Measurements from ENCODE around the gene IL33.

Gene IL33

DNA sequence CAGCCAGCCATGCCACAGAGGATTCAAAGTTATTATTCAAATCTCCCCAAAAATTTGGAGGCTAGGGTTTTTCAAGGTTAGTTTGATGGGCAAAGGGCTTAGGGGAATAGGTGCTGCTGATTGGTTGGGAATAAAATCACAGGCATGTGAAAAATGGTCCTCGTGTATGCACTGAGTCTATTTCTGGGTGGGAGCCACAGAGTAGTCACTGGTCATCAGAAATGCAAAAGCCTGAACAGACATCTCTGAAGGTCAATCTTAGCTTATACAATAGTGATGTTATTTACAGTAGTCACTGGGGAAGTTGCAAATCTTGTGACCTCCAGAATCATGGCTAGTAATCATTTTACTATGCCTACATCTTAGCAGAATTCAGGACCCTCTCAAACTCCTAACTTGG, 1.3 kb downstream of the IL33 start:
- no peaks in the 10 kb centered on the region for H3K27me3 ChIP-seq (ENCODE audit: insufficient read depth, low read length)
- H3K36me3 ChIP-seq (ENCODE audit: insufficient read depth, low read length) = no peaks in the 10 kb centered on the region
- H3K9ac ChIP-seq (ENCODE audit: low read depth, low read length) = no peak overlapping the region
- no peak overlapping the region for H3K4me3 ChIP-seq (ENCODE audit: low read length)
- 81% methylated on average over 1 of the region's 1 CpG for WGBS
- H3K27ac ChIP-seq (ENCODE audit: low read depth, low read length) = no peak overlapping the region
- H3K4me1 ChIP-seq (ENCODE audit: insufficient read depth, low read length) = peaks cover 7% of the 10 kb centered on the region; the same call in 1 of the 2 replicates
- H3K9me3 ChIP-seq (ENCODE audit: insufficient read depth, low read depth, low read length) = no peaks in the 10 kb centered on the region

DNA sequence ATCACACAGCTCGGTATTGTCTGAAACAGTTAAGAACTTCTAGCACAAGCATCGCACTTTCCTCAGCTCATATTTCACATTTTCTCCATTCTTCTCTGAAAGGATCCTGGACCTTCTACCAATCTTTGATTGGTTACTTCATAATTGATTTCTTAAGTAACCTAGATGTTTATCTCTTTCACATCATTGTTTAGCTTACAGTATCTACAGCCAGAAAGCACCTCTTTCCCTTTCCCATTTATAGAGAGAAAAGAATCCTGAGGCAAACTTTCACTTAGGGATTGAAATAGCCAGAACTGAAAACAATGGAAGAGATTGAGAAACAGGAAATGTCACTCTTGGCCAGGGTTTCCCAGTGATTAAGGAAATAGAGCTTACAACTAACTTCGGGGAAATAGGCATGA, 2.5 kb downstream of the IL33 start:
- peaks cover 7% of the 10 kb centered on the region; the same call in 1 of the 2 replicates for H3K4me1 ChIP-seq (ENCODE audit: insufficient read depth, low read length)
- no peak overlapping the region for H3K4me3 ChIP-seq (ENCODE audit: low read length)
- no peaks in the 10 kb centered on the region for H3K27me3 ChIP-seq (ENCODE audit: insufficient read depth, low read length)
- 81% methylated on average over 3 of the region's 3 CpGs for WGBS
- no peak overlapping the region for H3K27ac ChIP-seq (ENCODE audit: low read depth, low read length)
- H3K36me3 ChIP-seq (ENCODE audit: insufficient read depth, low read length) = no peaks in the 10 kb centered on the region
- H3K9ac ChIP-seq (ENCODE audit: low read depth, low read length) = no peak overlapping the region
- H3K9me3 ChIP-seq (ENCODE audit: insufficient read depth, low read depth, low read length) = no peaks in the 10 kb centered on the region

DNA sequence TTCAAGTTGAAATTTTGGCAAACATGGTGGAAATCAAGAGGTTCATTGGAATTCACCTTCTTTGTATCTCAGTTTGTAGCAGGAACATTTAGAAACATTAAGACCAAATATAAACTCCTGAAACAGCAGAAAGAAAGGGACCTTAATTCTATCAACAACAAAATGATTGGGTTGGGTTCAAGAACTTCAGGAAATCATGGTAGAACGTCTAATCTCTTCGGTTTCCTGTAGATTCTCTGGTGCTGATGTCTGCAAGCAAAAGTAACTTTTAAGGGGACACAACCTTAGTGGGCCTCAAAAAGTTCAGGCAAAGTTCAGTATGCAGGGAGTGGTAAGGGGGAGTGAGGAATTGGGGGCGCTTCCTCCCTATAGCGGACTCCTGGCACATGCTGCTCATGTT, 3.4 kb downstream of the IL33 start:
- peaks cover 7% of the 10 kb centered on the region; the same call in 1 of the 2 replicates for H3K4me1 ChIP-seq (ENCODE audit: insufficient read depth, low read length)
- no peak overlapping the region for H3K9ac ChIP-seq (ENCODE audit: low read depth, low read length)
- no peak overlapping the region for H3K27ac ChIP-seq (ENCODE audit: low read depth, low read length)
- H3K9me3 ChIP-seq (ENCODE audit: insufficient read depth, low read depth, low read length) = no peaks in the 10 kb centered on the region
- WGBS = 92% methylated on average over 4 of the region's 4 CpGs
- no peaks in the 10 kb centered on the region for H3K27me3 ChIP-seq (ENCODE audit: insufficient read depth, low read length)
- no peak overlapping the region for H3K4me3 ChIP-seq (ENCODE audit: low read length)
- H3K36me3 ChIP-seq (ENCODE audit: insufficient read depth, low read length) = no peaks in the 10 kb centered on the region

DNA sequence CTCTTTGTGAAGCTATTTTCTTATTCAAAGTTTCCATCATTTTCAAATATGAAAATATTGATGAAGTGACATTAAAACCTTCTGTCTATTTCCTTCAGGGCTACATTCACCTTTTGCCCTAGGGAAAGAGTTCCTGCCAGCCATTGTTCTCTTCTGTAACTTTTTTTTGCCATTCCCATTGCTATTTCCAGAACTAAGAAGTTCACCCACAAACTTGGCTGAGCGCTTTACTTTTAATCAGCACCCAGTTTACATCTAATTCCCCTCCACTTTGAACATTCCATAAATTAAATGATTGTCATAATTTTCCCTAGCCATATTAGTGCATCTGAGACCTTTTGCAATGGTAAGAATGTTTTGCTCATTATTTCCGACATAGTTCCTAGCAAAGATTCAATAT, 4.4 kb downstream of the IL33 start:
- Histone ChIP-seq H3K4me1 (ENCODE audit: insufficient read depth, low read length) (peaks cover 7% of the 10 kb centered on the region; the same call in 1 of the 2 replicates), H3K4me3 (ENCODE audit: low read length) (no peak overlapping the region), H3K36me3 (ENCODE audit: insufficient read depth, low read length) (no peaks in the 10 kb centered on the region), H3K9ac (ENCODE audit: low read depth, low read length) (no peak overlapping the region), H3K9me3 (ENCODE audit: insufficient read depth, low read depth, low read length) (no peaks in the 10 kb centered on the region), H3K27me3 (ENCODE audit: insufficient read depth, low read length) (no peaks in the 10 kb centered on the region), H3K27ac (ENCODE audit: low read depth, low read length) (no peak overlapping the region)
- WGBS = 98% methylated on average over 2 of the region's 2 CpGs

DNA sequence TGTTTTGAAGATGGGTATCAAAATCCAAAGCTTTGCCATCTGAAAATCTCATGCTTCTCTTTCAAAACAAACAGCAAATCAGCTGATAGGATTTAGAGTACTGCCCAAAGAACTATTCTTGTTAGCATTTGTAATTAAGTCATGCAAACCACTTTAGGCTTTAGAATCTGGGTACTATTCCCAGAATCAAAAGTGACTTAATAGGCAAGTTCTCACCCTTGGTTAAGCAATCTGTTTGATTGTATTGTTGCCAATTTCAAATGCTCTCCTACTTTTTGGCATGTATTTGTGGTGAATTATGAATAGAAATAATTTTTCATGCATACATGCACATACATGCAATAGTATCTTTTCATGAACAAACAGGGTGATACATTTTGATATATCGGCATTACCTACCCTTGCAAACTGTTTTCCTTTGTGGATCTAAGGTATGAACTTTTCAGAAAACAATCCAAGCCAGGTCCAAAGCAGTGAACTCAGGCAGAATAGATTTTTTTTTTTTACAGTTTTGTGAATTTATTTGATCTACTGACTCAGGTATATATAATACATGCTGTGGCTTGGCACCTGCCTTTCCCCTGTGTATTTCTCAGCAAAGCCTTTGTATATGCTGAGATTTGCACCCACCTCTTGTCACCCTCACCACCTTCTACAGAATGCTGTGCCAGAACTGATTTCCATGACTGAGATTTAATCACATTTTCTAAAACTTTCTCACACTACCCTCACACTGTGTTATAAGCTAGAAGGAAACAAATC, 9.0 kb downstream of the IL33 start:
- H3K27ac ChIP-seq (ENCODE audit: low read depth, low read length) = no peak overlapping the region
- peaks cover 13% of the 10 kb centered on the region for H3K4me1 ChIP-seq (ENCODE audit: insufficient read depth, low read length)
- no peak overlapping the region for H3K4me3 ChIP-seq (ENCODE audit: low read length)
- WGBS = 92% methylated on average over 1 of the region's 1 CpG
- H3K36me3 ChIP-seq (ENCODE audit: insufficient read depth, low read length) = no peaks in the 10 kb centered on the region
- no peak overlapping the region for H3K9ac ChIP-seq (ENCODE audit: low read depth, low read length)
- H3K27me3 ChIP-seq (ENCODE audit: insufficient read depth, low read length) = no peaks in the 10 kb centered on the region
- H3K9me3 ChIP-seq (ENCODE audit: insufficient read depth, low read depth, low read length) = no peaks in the 10 kb centered on the region

DNA sequence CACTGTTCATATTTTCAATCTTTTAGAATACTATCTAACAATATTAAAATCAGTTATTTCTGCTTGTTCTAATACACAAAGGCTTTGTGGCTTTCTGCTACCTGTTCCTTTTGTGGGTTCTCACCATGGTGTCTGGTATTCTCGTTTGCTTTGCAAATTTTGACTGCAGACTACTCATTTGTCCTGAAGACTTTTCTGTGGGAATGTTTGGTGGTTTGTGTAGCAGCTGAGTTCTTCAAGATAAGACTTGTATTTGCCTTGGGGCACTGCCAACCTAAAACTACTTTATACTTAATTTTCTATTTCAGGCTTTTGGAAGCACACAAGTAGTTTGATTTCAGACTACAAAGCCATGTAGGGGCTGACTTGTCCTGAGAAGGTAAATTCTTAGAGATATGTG, 11.1 kb downstream of the IL33 start:
- no peaks in the 10 kb centered on the region for H3K27me3 ChIP-seq (ENCODE audit: insufficient read depth, low read length)
- no peak overlapping the region for H3K9ac ChIP-seq (ENCODE audit: low read depth, low read length)
- H3K9me3 ChIP-seq (ENCODE audit: insufficient read depth, low read depth, low read length) = no peaks in the 10 kb centered on the region
- no peak overlapping the region for H3K4me3 ChIP-seq (ENCODE audit: low read length)
- H3K36me3 ChIP-seq (ENCODE audit: insufficient read depth, low read length) = no peaks in the 10 kb centered on the region
- H3K4me1 ChIP-seq (ENCODE audit: insufficient read depth, low read length) = peaks cover 13% of the 10 kb centered on the region
- H3K27ac ChIP-seq (ENCODE audit: low read depth, low read length) = no peak overlapping the region
- 25% methylated on average over 1 of the region's 1 CpG for WGBS

DNA sequence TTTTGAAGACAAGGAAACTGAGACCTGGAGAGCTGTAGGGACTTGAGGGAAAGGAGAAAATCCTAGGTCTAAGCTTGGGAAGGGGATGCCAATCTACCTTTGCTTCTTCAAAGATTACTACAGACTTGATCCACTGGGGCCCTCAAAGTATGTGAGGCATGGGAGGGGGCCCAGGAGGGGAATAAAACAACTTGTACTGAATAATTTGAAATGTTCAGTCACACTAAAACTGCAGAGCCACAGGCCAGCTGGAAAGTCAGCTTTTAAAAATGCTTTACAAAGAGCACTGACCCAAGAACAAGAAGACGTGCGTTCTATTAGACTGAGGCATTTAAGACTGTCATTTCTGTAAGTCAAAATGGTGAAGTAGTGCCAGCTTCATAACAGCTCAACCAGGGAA, 13.6 kb downstream of the IL33 start:
- no peaks in the 10 kb centered on the region for H3K27me3 ChIP-seq (ENCODE audit: insufficient read depth, low read length)
- WGBS = 100% methylated on average over 2 of the region's 2 CpGs
- no peaks in the 10 kb centered on the region for H3K9me3 ChIP-seq (ENCODE audit: insufficient read depth, low read depth, low read length)
- H3K4me1 ChIP-seq (ENCODE audit: insufficient read depth, low read length) = peaks cover 13% of the 10 kb centered on the region
- no peak overlapping the region for H3K27ac ChIP-seq (ENCODE audit: low read depth, low read length)
- H3K36me3 ChIP-seq (ENCODE audit: insufficient read depth, low read length) = no peaks in the 10 kb centered on the region
- no peak overlapping the region for H3K4me3 ChIP-seq (ENCODE audit: low read length)
- H3K9ac ChIP-seq (ENCODE audit: low read depth, low read length) = no peak overlapping the region

DNA sequence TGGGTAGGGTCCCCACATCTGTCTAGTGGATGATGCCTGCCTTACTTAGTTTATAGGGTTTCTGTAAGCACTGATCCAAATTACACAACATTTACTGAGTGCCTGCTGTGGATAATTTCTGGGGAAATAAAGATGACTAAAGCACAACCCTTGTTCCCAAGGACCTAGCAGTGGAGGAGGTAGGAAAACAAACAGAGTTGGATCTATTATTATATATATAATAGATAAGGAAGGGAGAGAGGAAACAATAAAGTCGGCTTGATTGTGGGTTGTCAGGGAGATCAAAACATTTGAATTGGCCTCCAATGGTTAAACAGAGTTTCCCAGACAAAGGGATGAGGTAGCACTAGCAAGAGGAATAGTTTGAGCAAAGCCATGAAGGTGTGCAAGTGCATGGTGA, 14.0 kb downstream of the IL33 start:
- Histone ChIP-seq H3K36me3 (ENCODE audit: insufficient read depth, low read length) (no peaks in the 10 kb centered on the region), H3K4me1 (ENCODE audit: insufficient read depth, low read length) (peaks cover 13% of the 10 kb centered on the region), H3K4me3 (ENCODE audit: low read length) (no peak overlapping the region), H3K9ac (ENCODE audit: low read depth, low read length) (no peak overlapping the region), H3K9me3 (ENCODE audit: insufficient read depth, low read depth, low read length) (no peaks in the 10 kb centered on the region), H3K27me3 (ENCODE audit: insufficient read depth, low read length) (no peaks in the 10 kb centered on the region), H3K27ac (ENCODE audit: low read depth, low read length) (no peak overlapping the region)
- WGBS = 85% methylated on average over 1 of the region's 1 CpG

DNA sequence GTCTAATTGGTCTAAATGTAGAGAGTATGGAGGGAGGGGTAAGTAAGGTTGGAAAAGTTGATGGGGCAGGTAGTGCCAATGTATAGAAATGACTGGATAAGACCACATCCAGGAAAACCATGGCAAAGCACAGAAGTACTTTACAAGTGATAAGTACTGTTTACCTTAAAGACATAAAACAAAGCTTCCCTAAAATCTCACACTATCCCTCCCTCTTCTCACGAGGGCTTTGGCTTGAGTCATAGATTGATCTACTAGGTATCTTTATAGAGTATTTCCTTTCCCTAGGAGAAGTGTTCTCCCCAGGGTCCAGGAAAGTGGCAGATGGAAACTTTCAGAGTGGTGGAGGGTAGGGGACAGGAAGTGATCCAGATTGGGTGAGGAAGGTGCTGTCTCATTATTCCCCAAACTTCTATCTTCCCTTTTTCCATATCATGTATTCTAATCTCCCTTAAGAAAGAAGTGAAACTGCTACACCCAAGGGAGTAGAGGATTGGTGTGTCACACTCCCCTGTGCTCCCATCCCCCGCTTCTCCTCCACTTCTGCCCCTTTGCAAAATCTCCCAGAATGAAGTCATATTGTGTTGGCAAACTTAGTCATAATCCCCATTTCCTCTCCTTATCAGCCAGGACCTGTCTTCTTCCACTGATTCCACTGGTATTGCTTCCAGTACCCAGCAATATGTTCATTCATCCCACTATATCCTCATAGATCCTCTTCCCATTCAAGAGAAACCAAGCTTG, 14.6 kb downstream of the IL33 start:
- H3K4me3 ChIP-seq (ENCODE audit: low read length) = no peak overlapping the region
- no peak overlapping the region for H3K9ac ChIP-seq (ENCODE audit: low read depth, low read length)
- peaks cover 13% of the 10 kb centered on the region for H3K4me1 ChIP-seq (ENCODE audit: insufficient read depth, low read length)
- 100% methylated on average over 1 of the region's 2 CpGs for WGBS
- H3K9me3 ChIP-seq (ENCODE audit: insufficient read depth, low read depth, low read length) = no peaks in the 10 kb centered on the region
- no peak overlapping the region for H3K27ac ChIP-seq (ENCODE audit: low read depth, low read length)
- H3K36me3 ChIP-seq (ENCODE audit: insufficient read depth, low read length) = no peaks in the 10 kb centered on the region
- H3K27me3 ChIP-seq (ENCODE audit: insufficient read depth, low read length) = no peaks in the 10 kb centered on the region

DNA sequence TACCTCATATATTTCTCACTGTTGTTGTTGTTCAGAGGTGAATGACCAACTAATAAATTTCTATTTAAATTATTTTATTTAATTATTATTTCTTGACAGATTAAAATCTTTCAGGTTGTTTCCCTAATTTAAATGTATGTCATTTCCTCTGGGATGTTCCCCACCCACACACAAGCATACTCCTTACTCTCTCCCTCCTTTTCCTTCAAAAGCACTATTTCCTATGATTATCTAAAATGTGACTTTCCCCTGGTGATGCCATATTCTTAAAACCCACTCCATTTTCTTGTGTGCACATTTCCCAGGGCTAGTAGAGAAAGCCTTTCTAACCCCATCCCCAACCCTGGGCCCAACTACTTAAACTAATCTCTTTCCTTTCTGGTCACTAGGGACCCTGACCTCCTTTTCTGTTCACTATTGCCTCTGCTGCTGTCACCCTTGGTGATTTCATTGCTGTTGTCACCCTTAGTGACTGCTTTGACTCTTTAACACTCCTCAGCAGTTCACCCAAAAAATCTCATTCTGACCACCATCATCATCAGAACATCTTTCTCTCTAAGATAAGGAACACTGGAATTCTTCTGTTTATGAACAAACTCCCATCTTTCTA, 16.8 kb downstream of the IL33 start:
- Histone ChIP-seq H3K9me3 (ENCODE audit: insufficient read depth, low read depth, low read length) (no peaks in the 10 kb centered on the region), H3K36me3 (ENCODE audit: insufficient read depth, low read length) (no peaks in the 10 kb centered on the region), H3K9ac (ENCODE audit: low read depth, low read length) (no peak overlapping the region), H3K27ac (ENCODE audit: low read depth, low read length) (no peak overlapping the region), H3K4me1 (ENCODE audit: insufficient read depth, low read length) (peaks cover 2% of the 10 kb centered on the region), H3K27me3 (ENCODE audit: insufficient read depth, low read length) (no peaks in the 10 kb centered on the region), H3K4me3 (ENCODE audit: low read length) (no peak overlapping the region)

DNA sequence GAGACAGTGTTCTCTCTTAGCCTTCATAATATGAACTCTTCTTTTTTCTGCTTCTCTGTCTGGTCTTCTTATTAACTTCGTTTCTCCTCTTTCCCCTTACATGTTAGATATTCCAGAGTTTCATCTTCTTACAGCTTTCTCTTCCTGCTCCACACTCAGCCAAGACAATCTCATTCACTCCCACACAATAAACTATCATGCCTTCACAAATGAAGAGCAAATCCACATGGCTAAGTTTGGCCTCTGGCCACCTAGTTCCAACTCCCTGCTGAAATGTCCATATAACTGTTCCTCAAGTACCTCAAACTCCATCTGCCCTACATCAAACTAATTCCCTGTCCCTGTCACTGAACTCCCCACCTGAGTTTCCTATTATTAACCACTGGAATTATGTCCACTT, 18.4 kb downstream of the IL33 start:
- no peak overlapping the region for H3K4me3 ChIP-seq (ENCODE audit: low read length)
- H3K27ac ChIP-seq (ENCODE audit: low read depth, low read length) = no peak overlapping the region
- H3K9ac ChIP-seq (ENCODE audit: low read depth, low read length) = no peak overlapping the region
- WGBS = 83% methylated on average over 1 of the region's 1 CpG
- no peaks in the 10 kb centered on the region for H3K27me3 ChIP-seq (ENCODE audit: insufficient read depth, low read length)
- no peaks in the 10 kb centered on the region for H3K4me1 ChIP-seq (ENCODE audit: insufficient read depth, low read length)
- no peaks in the 10 kb centered on the region for H3K36me3 ChIP-seq (ENCODE audit: insufficient read depth, low read length)
- H3K9me3 ChIP-seq (ENCODE audit: insufficient read depth, low read depth, low read length) = no peaks in the 10 kb centered on the region
